ENCODE measurements around the gene SLC35F3. TPM values are rescaled to one million over a fixed set of nuclear protein-coding genes. Genes with fewer than 3 reads are reported as not detected.

Gene SLC35F3
- total and polyA plus RNA-seq, 9 of the 15 experiments (the other 6 are each of a cell fraction or from before 2014, with no cell fraction given): 0.04 to 0.07 (median 0.04) TPM; not detected in 6

- no peak for TF ChIP-seq ATF7 (IDR thresholded peaks at IDR 0.05)
- TF ChIP-seq SMC3 (conservative IDR thresholded peaks at IDR 0.05; ENCODE audit: insufficient read depth, low read depth, low read length): 0 out of 2 replicates have a peak, but pooled peaks have one; percentile 6
- no peak for TF ChIP-seq TAF1 (IDR thresholded peaks at IDR 0.05; ENCODE audit: control insufficient read depth, extremely low read depth, insufficient read depth, low read length, severe bottlenecking)
- TF ChIP-seq CTBP1 (IDR thresholded peaks at IDR 0.05; ENCODE audit: borderline replicate concordance): no peak
- no peak for TF ChIP-seq GATAD2B (IDR thresholded peaks at IDR 0.05; ENCODE audit: borderline replicate concordance)
- TF ChIP-seq MYNN (IDR thresholded peaks at IDR 0.05): 0 out of 2 replicates have a peak, but pooled peaks have one; percentile 24
- no peak for TF ChIP-seq MYNN (CRISPR knock-in tag; IDR thresholded peaks at IDR 0.05)
- TF ChIP-seq SNIP1 (IDR thresholded peaks at IDR 0.05; ENCODE audit: low read depth): no peak
- TF ChIP-seq SAFB (IDR thresholded peaks at IDR 0.05; ENCODE audit: borderline replicate concordance, low read depth, low read length): no peak
- no peak for TF ChIP-seq ZSCAN32 (CRISPR knock-in tag; IDR thresholded peaks at IDR 0.05)
- no peak for TF ChIP-seq ADNP (tag; IDR thresholded peaks at IDR 0.05)
- TF ChIP-seq MCM5 (IDR thresholded peaks at IDR 0.05; ENCODE audit: low read depth): no peak
Measured at GRCh38 chr1:234368320-234369032, 464.0 kb downstream of the SLC35F3 start (continued).

DNA sequence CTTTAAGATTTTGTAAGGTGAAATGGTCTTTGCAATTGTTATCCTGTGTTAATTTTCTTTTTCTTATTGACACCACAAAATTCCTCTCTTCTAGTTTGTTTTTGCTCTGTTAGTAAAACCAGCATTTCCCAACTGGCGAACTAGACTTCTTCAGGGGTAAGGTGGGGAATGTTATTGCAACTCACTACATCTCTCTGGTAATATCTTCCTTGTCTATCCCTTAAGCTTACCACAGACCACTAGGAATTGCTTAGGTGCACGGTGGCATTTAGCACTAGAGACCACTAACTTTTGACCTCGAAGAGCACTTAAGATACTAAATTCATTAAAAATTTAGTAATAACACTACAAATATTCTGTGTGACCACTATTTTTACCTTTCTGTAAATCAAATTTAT lies 464.6 kb downstream of the SLC35F3 start:
- intact Hi-C loops (cut with micrococcal nuclease): no loop called here
- Histone ChIP-seq H3K4me2 (ENCODE audit: insufficient read depth, low read length) (no peak overlapping the region), H3K36me3 (ENCODE audit: control insufficient read depth, insufficient read depth, low read length) (no peaks in the 10 kb centered on the region; the same call in 2 of the 3 replicates), H3K79me2 (ENCODE audit: control insufficient read depth, insufficient read depth, low read length) (peaks cover 25% of the 10 kb centered on the region), H3K9ac (ENCODE audit: insufficient read depth in 1 of 2, low read depth in 2 of 2, low read length in 2 of 2) (no peak overlapping the region), H4K20me1 (replicated peaks; ENCODE audit: control insufficient read depth, insufficient read depth, low read length) (no peaks in the 10 kb centered on the region), H3K9me3 (replicated peaks; ENCODE audit: control insufficient read depth, insufficient read depth, low read depth, low read length) (no peaks in the 10 kb centered on the region), H3K27ac (ENCODE audit: extremely low read depth, low read depth, low read length) (no peak overlapping the region; the same call in 2 of the 3 replicates), H3K4me3 (no peak overlapping the region), H3K27me3 (ENCODE audit: control insufficient read depth in 2 of 2, insufficient read depth in 2 of 2, low read length in 2 of 2) (no peaks in the 10 kb centered on the region), H3K4me1 (replicated peaks in 1 of 2; ENCODE audit: control insufficient read depth in 2 of 2, insufficient read depth in 2 of 2, low read length in 2 of 2) (peaks cover 5 to 28% of the 10 kb centered on the region in 2 experiments), H3K9me1 (ENCODE audit: control insufficient read depth, insufficient read depth, low read length) (no peaks in the 10 kb centered on the region), H2AFZ (ENCODE audit: low read depth, low read length) (peak overlapping the region; percentile 90)
- DNase-seq (ENCODE audit: extremely low read depth in 1 of 4, low spot score in 3 of 4) (no peak), ATAC-seq (no peak), FAIRE-seq (no peak)
- in situ Hi-C loops (cut with MboI): no loop called here
- WGBS (ENCODE audit: insufficient coverage, low coverage, missing lambda C conversion rate): 45% methylated on average over 3 of the region's 3 CpGs
- CTCF ChIA-PET (ENCODE audit: low intra/inter-chr PET ratio): interaction anchor here (0.7 kb wide), 1 partner anchor 724 kb away, joined by 3 read pairs; no protein-coding TSS in a partner anchor
- no TSS peak for BruUV-seq (replicated peaks)
- POLR2A ChIA-PET: interaction anchor here (1.0 kb wide), 1 partner anchor 8 kb away, joined by 3 read pairs; no protein-coding TSS in a partner anchor
- no peak for TF ChIP-seq TBP (optimal IDR thresholded peaks at IDR 0.05; ENCODE audit: low read depth, low read length)
- TF ChIP-seq, protein P1, sequence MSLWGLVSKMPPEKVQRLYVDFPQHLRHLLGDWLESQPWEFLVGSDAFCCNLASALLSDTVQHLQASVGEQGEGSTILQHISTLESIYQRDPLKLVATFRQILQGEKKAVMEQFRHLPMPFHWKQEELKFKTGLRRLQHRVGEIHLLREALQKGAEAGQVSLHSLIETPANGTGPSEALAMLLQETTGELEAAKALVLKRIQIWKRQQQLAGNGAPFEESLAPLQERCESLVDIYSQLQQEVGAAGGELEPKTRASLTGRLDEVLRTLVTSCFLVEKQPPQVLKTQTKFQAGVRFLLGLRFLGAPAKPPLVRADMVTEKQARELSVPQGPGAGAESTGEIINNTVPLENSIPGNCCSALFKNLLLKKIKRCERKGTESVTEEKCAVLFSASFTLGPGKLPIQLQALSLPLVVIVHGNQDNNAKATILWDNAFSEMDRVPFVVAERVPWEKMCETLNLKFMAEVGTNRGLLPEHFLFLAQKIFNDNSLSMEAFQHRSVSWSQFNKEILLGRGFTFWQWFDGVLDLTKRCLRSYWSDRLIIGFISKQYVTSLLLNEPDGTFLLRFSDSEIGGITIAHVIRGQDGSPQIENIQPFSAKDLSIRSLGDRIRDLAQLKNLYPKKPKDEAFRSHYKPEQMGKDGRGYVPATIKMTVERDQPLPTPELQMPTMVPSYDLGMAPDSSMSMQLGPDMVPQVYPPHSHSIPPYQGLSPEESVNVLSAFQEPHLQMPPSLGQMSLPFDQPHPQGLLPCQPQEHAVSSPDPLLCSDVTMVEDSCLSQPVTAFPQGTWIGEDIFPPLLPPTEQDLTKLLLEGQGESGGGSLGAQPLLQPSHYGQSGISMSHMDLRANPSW (CRISPR knock-in tag; IDR thresholded peaks at IDR 0.05): 0 out of 2 replicates have a peak, but pooled peaks have one; percentile 8
- TF ChIP-seq, protein P2, sequence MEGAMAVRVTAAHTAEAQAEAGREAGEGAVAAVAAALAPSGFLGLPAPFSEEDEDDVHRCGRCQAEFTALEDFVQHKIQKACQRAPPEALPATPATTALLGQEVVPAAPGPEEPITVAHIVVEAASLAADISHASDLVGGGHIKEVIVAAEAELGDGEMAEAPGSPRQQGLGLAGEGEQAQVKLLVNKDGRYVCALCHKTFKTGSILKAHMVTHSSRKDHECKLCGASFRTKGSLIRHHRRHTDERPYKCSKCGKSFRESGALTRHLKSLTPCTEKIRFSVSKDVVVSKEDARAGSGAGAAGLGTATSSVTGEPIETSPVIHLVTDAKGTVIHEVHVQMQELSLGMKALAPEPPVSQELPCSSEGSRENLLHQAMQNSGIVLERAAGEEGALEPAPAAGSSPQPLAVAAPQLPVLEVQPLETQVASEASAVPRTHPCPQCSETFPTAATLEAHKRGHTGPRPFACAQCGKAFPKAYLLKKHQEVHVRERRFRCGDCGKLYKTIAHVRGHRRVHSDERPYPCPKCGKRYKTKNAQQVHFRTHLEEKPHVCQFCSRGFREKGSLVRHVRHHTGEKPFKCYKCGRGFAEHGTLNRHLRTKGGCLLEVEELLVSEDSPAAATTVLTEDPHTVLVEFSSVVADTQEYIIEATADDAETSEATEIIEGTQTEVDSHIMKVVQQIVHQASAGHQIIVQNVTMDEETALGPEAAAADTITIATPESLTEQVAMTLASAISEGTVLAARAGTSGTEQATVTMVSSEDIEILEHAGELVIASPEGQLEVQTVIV (CRISPR knock-in tag; IDR thresholded peaks at IDR 0.05; ENCODE audit: borderline replicate concordance): no peak
- TF ChIP-seq SMARCE1 (IDR thresholded peaks at IDR 0.05): no peak

All from K562 (cell line).